CD4-positive, alpha-beta T cell treated with Interleukin-17A for 4 hours (primary cell): ENCODE measurements around the gene ECSIT.
A peak's percentile ranks its signal among the peaks of the same experiment; 100 is the strongest.
"Not testable (repeated sequence)": the region's sequence is repeated elsewhere in the genome, so short reads cannot be mapped to it uniquely, and the experiment has no call there.

Experiments
- DNase-seq: peaks from one replicate; pipeline ENCODE4 v3.0.0-alpha.2; 2020; ENCODE audit warnings: mixed read lengths

ECSIT gene

GRCh38 chr19:11499220-11499726 is 29.7 kb downstream of the ECSIT start:
- DNase-seq = no peak

GRCh38 chr19:11496391-11497163 is 32.4 kb downstream of the ECSIT start:
- DNase-seq = peak; percentile 76

DNA sequence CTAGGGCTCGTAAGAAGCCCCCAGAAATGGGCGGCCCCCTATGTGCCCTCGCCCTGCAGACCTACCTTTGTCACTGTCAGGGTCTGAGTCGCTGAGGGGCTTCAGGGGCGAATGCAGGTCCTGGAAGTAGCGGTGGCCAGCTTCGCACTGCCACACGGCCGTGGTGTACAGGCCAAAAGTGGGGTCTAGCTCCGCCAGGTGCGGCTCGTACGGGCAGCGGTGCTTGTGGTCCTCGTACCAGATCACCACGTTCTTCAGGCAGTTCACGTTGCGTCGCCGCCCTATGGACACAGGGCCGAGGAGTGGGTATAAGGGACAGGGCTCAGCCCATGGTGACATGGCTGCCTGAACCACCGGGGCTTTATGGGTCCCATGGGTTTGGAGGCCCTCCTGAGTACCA is 33.0 kb downstream of the ECSIT start:
- no peak for DNase-seq

GRCh38 chr19:11495481-11495880 is 33.5 kb downstream of the ECSIT start:
- DNase-seq = no peak

- DNase-seq = no peak
These were observed 34.2 kb downstream of the ECSIT start for GRCh38 chr19:11494634-11495285.

GRCh38 chr19:11489378-11489777 is 39.6 kb downstream of the ECSIT start:
- DNase-seq = no peak

GRCh38 chr19:11486661-11487503 is 42.1 kb downstream of the ECSIT start:
- no peak for DNase-seq

DNA sequence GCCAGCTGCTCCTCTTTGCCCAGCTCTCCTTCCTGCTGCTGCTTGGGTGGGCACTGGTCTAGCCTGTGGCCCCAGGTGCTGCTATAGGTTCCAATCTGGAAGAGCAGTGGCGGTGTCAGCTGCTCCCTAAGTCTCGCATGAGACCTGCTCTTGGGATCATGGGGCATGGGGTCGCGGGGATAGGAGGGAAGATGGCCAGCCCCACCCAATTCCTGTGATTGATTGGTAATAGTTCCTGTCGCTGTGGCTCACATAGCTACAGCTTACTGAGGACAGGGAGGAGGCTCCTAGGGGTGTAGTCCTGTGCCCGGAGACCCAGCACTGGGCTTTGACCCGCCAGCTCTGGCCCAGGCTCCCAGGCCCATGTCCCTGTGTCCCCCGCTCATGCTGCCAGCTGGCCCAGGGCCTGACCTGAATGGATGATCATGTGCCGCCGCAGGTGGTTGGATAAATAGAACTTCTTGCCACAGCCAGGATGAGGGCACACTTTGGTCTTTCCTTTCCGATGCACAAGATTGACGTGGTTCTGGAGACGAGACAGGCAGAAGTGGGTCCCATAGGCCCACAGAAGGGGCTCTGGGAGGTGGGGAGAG is 43.6 kb downstream of the ECSIT start:
- no peak for DNase-seq

GRCh38 chr19:11483366-11484111 is 45.4 kb downstream of the ECSIT start:
- DNase-seq = no peak

GRCh38 chr19:11482384-11483050 is 46.4 kb downstream of the ECSIT start:
- DNase-seq = peak; percentile 86

DNA sequence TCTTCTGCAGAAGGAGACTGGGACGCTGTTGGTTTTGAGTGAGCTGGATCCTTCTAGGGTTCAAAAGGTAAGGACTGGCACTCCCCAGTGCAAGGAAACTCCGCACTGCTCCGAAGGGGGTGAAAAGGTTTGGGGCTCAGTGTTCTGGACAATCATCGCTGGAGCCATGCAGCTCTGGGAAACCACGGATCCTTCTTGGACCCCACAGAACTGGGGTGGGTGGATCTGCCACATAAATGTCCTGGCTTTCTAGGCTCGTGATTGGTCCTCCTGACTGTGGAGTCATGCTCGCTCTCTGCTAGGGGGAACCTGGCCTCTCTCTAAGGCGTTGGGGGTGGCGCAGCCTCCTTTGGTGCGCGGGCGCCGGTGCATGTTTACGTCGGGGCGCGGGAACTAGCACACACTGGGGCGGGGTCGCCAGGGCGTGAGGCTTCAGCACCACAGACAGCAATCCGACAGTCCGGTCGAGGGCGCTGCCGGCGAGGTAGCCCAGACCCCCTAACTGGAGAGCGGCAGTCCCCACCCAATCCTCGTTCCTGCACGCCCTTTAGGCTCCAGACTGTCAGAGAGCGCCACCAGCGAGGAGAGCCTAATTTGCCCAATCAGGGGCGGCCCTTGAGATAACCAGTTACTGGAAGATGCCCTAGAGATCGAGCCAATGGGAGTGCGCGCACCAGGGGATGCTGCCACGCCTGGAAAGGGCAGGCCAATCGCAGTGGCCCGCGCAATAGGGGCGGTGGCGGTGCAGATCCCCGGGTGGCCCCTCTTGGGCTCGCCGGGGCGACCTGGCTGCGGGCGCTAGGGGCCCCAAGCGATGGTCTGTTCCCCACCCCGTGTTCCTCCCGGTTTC is 47.2 kb downstream of the ECSIT start:
- peak; percentile 63 for DNase-seq

- no peak for DNase-seq
These were observed 48.0 kb downstream of the ECSIT start, which contains the start of gene ELAVL3 for GRCh38 chr19:11480715-11481533. TSS of gene ELAVL3 (minus strand) at chr19:11481046. CDS start at chr19:11480608, 438 bp downstream.

- no peak for DNase-seq
These were observed 48.8 kb downstream of the ECSIT start for GRCh38 chr19:11479898-11480714.

- no peak for DNase-seq
These were observed 49.6 kb downstream of the ECSIT start for GRCh38 chr19:11479090-11479897.

- no peak for DNase-seq
These were observed 50.5 kb downstream of the ECSIT start for GRCh38 chr19:11478167-11479089.

DNA sequence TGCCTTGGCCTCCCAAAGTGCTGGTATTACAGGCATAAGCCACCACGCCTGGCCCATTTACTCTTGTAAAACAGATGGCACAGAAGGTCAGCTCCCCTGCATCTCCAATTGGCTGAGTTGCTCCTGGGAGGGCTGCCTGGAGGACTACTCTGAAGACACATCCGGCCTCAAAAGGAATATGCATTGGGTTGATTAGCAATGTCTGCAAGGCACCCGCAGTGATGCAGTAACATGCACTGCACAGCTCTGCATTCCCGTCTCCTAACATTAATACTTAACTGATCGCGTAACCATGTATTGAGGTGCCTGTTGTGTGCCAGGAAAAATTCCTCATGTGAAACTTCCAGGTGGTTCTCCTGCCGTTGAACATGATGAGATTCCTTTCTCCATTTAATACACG is 53.1 kb downstream of the ECSIT start:
- no peak for DNase-seq

DNA sequence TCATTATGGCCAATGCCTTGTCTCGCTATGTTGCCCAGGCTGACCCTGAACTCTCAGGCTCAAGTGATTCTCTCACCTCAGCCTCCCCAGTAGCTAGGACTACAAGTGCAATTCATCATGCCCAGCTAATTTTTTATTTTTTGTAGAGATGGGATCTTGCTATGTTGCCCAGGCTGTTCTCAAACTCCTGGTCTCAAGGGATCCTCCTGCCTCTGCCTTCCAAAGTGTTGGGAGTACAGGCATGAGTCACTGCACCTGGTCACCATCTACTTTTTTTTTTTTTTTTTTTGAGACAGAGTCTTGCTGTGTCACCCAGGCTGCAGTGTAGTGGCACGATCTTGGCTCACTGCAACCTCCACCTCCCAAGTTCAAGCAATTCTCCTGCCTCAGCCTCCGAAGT is 53.6 kb downstream of the ECSIT start:
- not testable (repeated sequence) for DNase-seq
